HS-27A (cell line): Measurements from ENCODE around the gene FXYD6.
"Not testable (repeated sequence)": the region's sequence is repeated elsewhere in the genome, so short reads cannot be mapped to it uniquely, and the experiment has no call there.

Experiments
- DNase-seq: peaks from one replicate; pipeline ENCODE4 v3.0.0-alpha.2; 2012; ENCODE audit warnings: low read depth, missing footprints

Gene FXYD6

GRCh38 chr11:117816151-117816741 is 60.2 kb downstream of the FXYD6 start:
- DNase-seq: no peak

GRCh38 chr11:117815262-117815803 is 61.1 kb downstream of the FXYD6 start:
- DNase-seq: no peak

GRCh38 chr11:117814766-117815261 is 61.6 kb downstream of the FXYD6 start:
- no peak for DNase-seq

GRCh38 chr11:117814204-117814765 is 62.2 kb downstream of the FXYD6 start:
- DNase-seq: no peak

- DNase-seq: not testable (repeated sequence)
Observed at GRCh38 chr11:117810056-117810451, 66.4 kb downstream of the FXYD6 start.

- no peak for DNase-seq
Observed at GRCh38 chr11:117809236-117810055, 67.0 kb downstream of the FXYD6 start.

- DNase-seq: no peak
Observed at GRCh38 chr11:117808784-117809183, 67.7 kb downstream of the FXYD6 start.

GRCh38 chr11:117807482-117808327 is 68.8 kb downstream of the FXYD6 start:
- no peak for DNase-seq

- no peak for DNase-seq
Observed at GRCh38 chr11:117806846-117807245, 69.6 kb downstream of the FXYD6 start.

GRCh38 chr11:117805045-117805444 is 71.4 kb downstream of the FXYD6 start:
- DNase-seq: no peak

- DNase-seq: no peak
Observed at GRCh38 chr11:117803896-117804295, 72.6 kb downstream of the FXYD6 start.

GRCh38 chr11:117799634-117800033 is 76.8 kb downstream of the FXYD6 start:
- no peak for DNase-seq

GRCh38 chr11:117796872-117797529 is 79.5 kb downstream of the FXYD6 start, which contains the start of gene DSCAML1:
TSS of gene DSCAML1 (minus strand) at chr11:117797216. CDS start at chr11:117797079, 137 bp downstream.
- no peak for DNase-seq

- no peak for DNase-seq
Observed at GRCh38 chr11:117796456-117796871, 80.0 kb downstream of the FXYD6 start.

- DNase-seq: no peak
Observed at GRCh38 chr11:117795638-117796455, 80.6 kb downstream of the FXYD6 start.

GRCh38 chr11:117794772-117795629 is 81.5 kb downstream of the FXYD6 start:
- DNase-seq: no peak

- DNase-seq: no peak
Observed at GRCh38 chr11:117794135-117794534, 82.3 kb downstream of the FXYD6 start.

GRCh38 chr11:117793583-117793982 is 82.9 kb downstream of the FXYD6 start:
- no peak for DNase-seq

- no peak for DNase-seq
Observed at GRCh38 chr11:117792992-117793391, 83.5 kb downstream of the FXYD6 start.
